ENCODE measurements around the gene MCOLN1. TPM values are rescaled to one million over a fixed set of nuclear protein-coding genes. Genes with fewer than 3 reads are reported as not detected.

Gene MCOLN1
- total and polyA plus RNA-seq, 8 donors = 6.9 to 35.4 (median 10.3) TPM

DNA sequence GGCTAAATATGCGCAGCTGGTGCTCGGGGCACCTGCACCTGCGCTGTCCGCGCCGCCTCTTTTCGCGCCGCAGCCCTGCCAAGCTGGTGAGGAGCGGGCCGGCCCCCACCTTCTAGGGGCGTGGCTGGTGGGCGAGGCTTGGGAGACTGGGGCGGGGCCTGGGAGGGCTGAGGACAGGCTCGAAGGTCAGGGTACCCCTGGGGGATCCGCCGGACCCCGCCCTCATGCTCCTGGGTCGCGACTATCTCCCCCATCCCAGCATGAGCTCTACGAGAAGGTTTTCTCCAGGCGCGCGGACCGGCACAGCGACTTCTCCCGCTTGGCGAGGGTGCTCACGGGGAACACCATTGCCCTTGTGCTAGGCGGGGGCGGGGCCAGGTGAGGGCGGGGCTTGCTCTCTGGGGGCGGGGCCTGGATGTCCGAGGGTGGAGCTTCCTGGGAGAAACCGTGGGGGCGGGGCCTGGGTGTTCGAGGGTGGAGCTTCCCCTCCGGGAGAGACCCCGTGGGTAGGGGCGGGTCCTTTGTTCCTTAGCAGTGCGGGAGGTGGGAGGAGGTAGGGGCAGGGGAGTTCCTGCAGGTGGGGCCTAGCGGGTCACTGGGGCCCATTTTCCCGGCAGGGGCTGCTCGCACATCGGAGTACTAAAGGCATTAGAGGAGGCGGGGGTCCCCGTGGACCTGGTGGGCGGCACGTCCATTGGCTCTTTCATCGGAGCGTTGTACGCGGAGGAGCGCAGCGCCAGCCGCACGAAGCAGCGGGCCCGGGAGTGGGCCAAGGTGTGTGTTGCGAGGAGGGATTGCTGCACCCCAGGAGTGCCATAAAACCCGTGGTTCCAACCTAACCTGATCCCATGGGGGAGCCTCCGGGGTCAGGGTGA, 32.8 kb downstream of the MCOLN1 start:
- DNase-seq (peak in 2 of 6 donors; percentile 51 to 77), ATAC-seq (no peak), FAIRE-seq (no peak)
- H3K27me3 ChIP-seq = no peaks in the 10 kb centered on the region
- H3K27ac ChIP-seq = no peak overlapping the region
- peaks cover 0 to 18% (median 13%) of the 10 kb centered on the region in 3 donors for H3K36me3 ChIP-seq
- 82 to 84% methylated on average over 62 of the region's 62 CpGs for WGBS, 2 donors
- intact Hi-C loops (cut with DNase I) = no loop called here
- H3K4me3 ChIP-seq = no peak overlapping the region
- H3K9me3 ChIP-seq = no peaks in the 10 kb centered on the region
- H3K4me1 ChIP-seq = no peaks in the 10 kb centered on the region
- TF ChIP-seq, protein P1, sequence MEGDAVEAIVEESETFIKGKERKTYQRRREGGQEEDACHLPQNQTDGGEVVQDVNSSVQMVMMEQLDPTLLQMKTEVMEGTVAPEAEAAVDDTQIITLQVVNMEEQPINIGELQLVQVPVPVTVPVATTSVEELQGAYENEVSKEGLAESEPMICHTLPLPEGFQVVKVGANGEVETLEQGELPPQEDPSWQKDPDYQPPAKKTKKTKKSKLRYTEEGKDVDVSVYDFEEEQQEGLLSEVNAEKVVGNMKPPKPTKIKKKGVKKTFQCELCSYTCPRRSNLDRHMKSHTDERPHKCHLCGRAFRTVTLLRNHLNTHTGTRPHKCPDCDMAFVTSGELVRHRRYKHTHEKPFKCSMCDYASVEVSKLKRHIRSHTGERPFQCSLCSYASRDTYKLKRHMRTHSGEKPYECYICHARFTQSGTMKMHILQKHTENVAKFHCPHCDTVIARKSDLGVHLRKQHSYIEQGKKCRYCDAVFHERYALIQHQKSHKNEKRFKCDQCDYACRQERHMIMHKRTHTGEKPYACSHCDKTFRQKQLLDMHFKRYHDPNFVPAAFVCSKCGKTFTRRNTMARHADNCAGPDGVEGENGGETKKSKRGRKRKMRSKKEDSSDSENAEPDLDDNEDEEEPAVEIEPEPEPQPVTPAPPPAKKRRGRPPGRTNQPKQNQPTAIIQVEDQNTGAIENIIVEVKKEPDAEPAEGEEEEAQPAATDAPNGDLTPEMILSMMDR (IDR thresholded peaks at IDR 0.05) = no peak

DNA sequence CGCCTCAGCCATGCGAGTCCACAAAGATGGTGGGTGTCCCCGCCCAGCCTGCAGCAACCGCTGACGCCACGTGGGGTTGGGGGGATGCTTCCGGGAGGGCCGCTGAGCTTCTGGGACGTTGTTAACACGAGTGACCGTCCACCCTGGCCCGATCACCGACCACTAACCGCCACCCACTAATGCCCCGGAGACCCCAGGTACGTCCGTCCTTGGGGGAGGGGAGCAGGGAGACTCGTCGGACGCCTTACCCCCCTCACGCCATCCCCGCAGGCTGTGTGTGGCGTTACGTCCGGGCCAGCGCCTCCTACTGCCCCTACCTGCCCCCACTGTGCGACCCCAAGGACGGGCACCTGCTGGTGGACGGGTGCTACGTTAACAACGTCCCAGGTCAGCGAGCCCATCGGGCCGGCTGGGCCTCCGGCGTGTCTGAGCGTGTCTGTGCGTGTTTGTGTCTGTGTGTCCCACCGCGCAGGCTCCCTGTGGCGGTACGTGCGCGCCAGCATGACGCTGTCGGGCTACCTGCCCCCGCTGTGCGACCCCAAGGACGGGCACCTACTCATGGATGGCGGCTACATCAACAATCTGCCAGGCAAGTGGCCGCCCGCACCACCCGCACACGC, 34.4 kb downstream of the MCOLN1 start:
- 95% methylated on average over 54 of the region's 54 CpGs for WGBS, 2 donors
- Histone ChIP-seq H3K27ac (no peak overlapping the region), H3K4me3 (no peak overlapping the region), H3K9me3 (no peaks in the 10 kb centered on the region), H3K36me3 (peaks cover 0 to 18% (median 13%) of the 10 kb centered on the region in 3 donors), H3K27me3 (no peaks in the 10 kb centered on the region), H3K4me1 (no peaks in the 10 kb centered on the region)
- intact Hi-C loops (cut with DNase I) = no loop called here
- peak in 1 of 6 donors; percentile 71 for DNase-seq
- no peak for FAIRE-seq
- no peak for ATAC-seq
- TF ChIP-seq, protein P1 (IDR thresholded peaks at IDR 0.05) = no peak

DNA sequence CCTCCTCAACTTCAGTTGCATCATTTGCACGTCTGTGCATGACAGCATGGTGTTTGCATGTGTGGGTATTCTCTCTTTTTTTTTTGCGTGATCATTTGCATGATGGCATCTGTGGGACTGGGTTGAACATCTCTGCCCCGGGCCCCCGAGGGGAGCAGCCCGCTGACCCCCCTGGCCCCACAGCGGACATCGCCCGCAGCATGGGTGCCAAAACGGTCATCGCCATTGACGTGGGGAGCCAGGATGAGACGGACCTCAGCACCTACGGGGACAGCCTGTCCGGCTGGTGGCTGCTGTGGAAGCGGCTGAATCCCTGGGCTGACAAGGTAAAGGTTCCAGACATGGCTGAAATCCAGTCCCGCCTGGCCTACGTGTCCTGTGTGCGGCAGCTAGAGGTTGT, 36.2 kb downstream of the MCOLN1 start:
- Histone ChIP-seq H3K36me3 (peaks cover 0 to 18% (median 13%) of the 10 kb centered on the region in 3 donors), H3K27me3 (no peaks in the 10 kb centered on the region), H3K4me3 (no peak overlapping the region), H3K4me1 (no peaks in the 10 kb centered on the region), H3K27ac (no peak overlapping the region), H3K9me3 (no peaks in the 10 kb centered on the region)
- ATAC-seq (no peak), DNase-seq (no peak), FAIRE-seq (no peak)
- 92 to 95% methylated on average over 18 of the region's 18 CpGs for WGBS, 2 donors
- TF ChIP-seq, protein P1 (IDR thresholded peaks at IDR 0.05) = no peak
- intact Hi-C loops (cut with DNase I) = no loop called here

DNA sequence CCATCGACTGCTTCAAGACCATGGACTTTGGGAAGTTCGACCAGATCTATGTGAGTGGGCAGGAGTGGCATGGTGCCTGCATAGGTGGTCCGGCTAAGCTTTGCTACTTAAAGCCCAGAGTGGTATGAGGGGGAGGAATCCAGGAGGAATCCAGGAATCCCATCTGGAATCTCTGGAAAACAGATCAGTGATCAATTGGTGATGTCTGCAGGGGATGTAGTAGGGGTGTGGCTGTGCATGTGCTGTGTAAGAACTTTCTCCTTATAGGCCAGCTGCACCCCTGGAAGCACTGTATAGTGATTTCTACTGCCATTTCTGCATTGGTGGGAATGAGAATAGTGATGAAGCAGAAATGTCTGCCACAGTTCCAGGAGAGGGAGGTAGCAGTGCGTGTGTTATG, 36.7 kb downstream of the MCOLN1 start:
- FAIRE-seq (no peak), DNase-seq (no peak), ATAC-seq (no peak)
- TF ChIP-seq, protein P1 (IDR thresholded peaks at IDR 0.05) = no peak
- intact Hi-C loops (cut with DNase I) = no loop called here
- Histone ChIP-seq H3K36me3 (peaks cover 0 to 18% (median 13%) of the 10 kb centered on the region in 3 donors), H3K27me3 (no peaks in the 10 kb centered on the region), H3K4me3 (no peak overlapping the region), H3K9me3 (no peaks in the 10 kb centered on the region), H3K27ac (no peak overlapping the region), H3K4me1 (no peaks in the 10 kb centered on the region)
- WGBS, 2 donors = 55 to 94% methylated on average over 4 of the region's 4 CpGs

Data from pancreas (tissue), 10 donors.